ENCODE data around the gene C1orf210. TPM values are rescaled to one million over a fixed set of nuclear protein-coding genes. Genes with fewer than 3 reads are reported as not detected.

Gene C1orf210
- not detected in 2 replicates for total RNA-seq

GRCh38 chr1:43285269-43285990 lies at the start of gene C1orf210:
Gene C1orf210, minus strand, starts transcription at chr1:43285581. Its CDS starts 2,311 bp downstream, at chr1:43283270.

GRCh38 chr1:43300378-43301094 lies 15.2 kb upstream of the C1orf210 start, which contains the start of gene TIE1:
Gene TIE1, plus strand, starts transcription at chr1:43300982. Its CDS starts 90 bp downstream, at chr1:43301072.

DNA sequence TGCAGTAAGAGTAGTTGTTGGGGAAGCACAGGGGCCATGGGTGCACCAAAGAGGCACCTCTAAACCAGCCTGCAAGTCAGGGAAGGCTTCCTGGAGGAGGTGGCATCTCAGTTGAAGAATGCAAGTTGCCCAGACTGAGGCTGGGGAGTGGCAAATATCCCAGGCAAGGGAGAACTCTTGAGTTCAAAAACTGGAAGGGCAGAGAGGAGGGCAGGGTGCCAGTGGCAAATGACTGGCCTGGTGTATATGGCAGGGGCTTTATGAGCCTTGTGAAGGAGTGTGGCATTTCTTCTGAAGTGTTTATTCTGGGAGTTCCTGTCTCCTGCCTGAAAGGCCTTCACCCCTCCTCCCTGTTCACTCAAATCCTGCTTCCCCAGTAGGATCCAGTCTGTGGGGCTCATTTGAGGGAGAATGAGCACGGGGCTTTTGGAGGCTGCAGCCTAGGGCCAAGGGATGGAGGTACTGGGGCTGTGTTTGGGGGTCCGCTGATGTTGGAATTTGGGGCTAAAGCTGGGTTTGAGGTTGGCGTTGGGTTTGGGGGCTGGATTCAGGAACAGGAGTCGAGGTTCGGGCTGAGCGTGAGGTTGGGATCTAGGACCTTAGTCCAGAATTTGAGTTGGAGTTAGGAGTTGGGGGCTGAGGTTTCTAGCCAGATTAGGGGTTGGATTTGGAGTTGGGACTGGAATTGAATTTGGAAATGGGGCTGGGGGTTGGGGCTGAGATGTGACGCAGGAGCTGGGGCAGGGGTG lies 15.6 kb downstream of the C1orf210 start, which contains the start of gene TMEM125:
Gene TMEM125, plus strand, starts transcription at position 357 of the 749 bp plus-strand sequence. CDS start 2,740 bp downstream, outside the sequence.

Other genes starting within 250 kb of the C1orf210 start
- gene EBNA1BP2, start 113.3 kb downstream of the C1orf210 start, total RNA-seq: 22.7 and 100 TPM in 2 replicates
- gene CFAP57, start 113.3 kb downstream of the C1orf210 start, total RNA-seq: 0.25 TPM in 1 of 2 replicates, not detected in the other
- gene TMEM125, start 15.6 kb downstream of the C1orf210 start, total RNA-seq: 0.33 and 2.8 TPM in 2 replicates
- 0.98 and 1.0 TPM in 2 replicates for gene TIE1, start 15.4 kb upstream of the C1orf210 start, total RNA-seq
- gene MPL, start 52.2 kb upstream of the C1orf210 start, total RNA-seq: 0.13 TPM in 1 of 2 replicates, not detected in the other
- 12.9 and 358 TPM in 2 replicates for gene CDC20, start 73.4 kb upstream of the C1orf210 start, total RNA-seq
- 110 and 146 TPM in 2 replicates for gene ELOVL1, start 82.4 kb upstream of the C1orf210 start, total RNA-seq
- gene MED8, start 104.2 kb upstream of the C1orf210 start, total RNA-seq: 26.9 and 37.8 TPM in 2 replicates
- 21.8 and 22.0 TPM in 2 replicates for gene SZT2, start 104.3 kb upstream of the C1orf210 start, total RNA-seq
- 68.8 and 108 TPM in 2 replicates for gene HYI, start 168.3 kb upstream of the C1orf210 start, total RNA-seq
- 138 and 217 TPM in 2 replicates for gene PTPRF, start 245.3 kb upstream of the C1orf210 start, total RNA-seq

Measured in mesangial cell (primary cell).